Measurements from ENCODE around the gene IL32. TPM values are rescaled to one million over a fixed set of nuclear protein-coding genes. Genes with fewer than 3 reads are reported as not detected.

Gene IL32
- total and polyA plus RNA-seq, 9 of the 15 experiments (the other 6 are each of a cell fraction or from before 2014, with no cell fraction given), result 0.21 to 2.2 (median 0.37) TPM; not detected in 3

- TF ChIP-seq NONO (IDR thresholded peaks at IDR 0.05; ENCODE audit: low read depth in 2 of 2, low read length in 1 of 2), result peak in 1 of 2 experiments; percentile 85; a peak in 2 of 4 replicates
- TF ChIP-seq POLR2A (conservative IDR thresholded peaks at IDR 0.05), result peak; percentile 90
- TF ChIP-seq MAZ (CRISPR knock-in tag; conservative IDR thresholded peaks at IDR 0.05 in 1 of 2, IDR thresholded peaks at IDR 0.05 in 1 of 2), result peak in 1 of 2 experiments; percentile 19; a peak in 1 of 4 replicates
- TF ChIP-seq ZNF766 (CRISPR knock-in tag; conservative IDR thresholded peaks at IDR 0.05), result 0 out of 2 replicates have a peak, but pooled peaks have one; percentile 1
- no peak for TF ChIP-seq SAFB2 (IDR thresholded peaks at IDR 0.05; ENCODE audit: borderline replicate concordance, low read depth, low read length, severe bottlenecking)
- TF ChIP-seq GABPA (tag; conservative IDR thresholded peaks at IDR 0.05; ENCODE audit: low read depth), result peak; percentile 59
- TF ChIP-seq TCF7L2 (IDR thresholded peaks at IDR 0.05; ENCODE audit: low read depth, low read length), result no peak
- 0 out of 2 replicates have a peak, but pooled peaks have one; percentile 7 for TF ChIP-seq GMEB1 (CRISPR knock-in tag; IDR thresholded peaks at IDR 0.05)
- no peak for TF ChIP-seq BRD9 (IDR thresholded peaks at IDR 0.05; ENCODE audit: low read depth, partially characterized antibody)
- TF ChIP-seq GATAD2B (IDR thresholded peaks at IDR 0.05; ENCODE audit: borderline replicate concordance), result peak; percentile 58; the same call in 1 of the 2 replicates
- peak; percentile 32; the same call in 1 of the 2 replicates for TF ChIP-seq ZNF263 (CRISPR knock-in tag; IDR thresholded peaks at IDR 0.05; ENCODE audit: borderline replicate concordance)
- peak; percentile 29; the same call in 1 of the 2 replicates for TF ChIP-seq EP400 (IDR thresholded peaks at IDR 0.05)
- TF ChIP-seq NR2C2 (CRISPR knock-in tag; IDR thresholded peaks at IDR 0.05), result 0 out of 2 replicates have a peak, but pooled peaks have one; percentile 41
- TF ChIP-seq NR2C2 (tag; IDR thresholded peaks at IDR 0.05), result no peak
- TF ChIP-seq NRF1 (conservative IDR thresholded peaks at IDR 0.05 in 1 of 2, IDR thresholded peaks at IDR 0.05 in 1 of 2), result peak; percentile 55 to 56; a peak in 2 of 4 replicates
- peak; percentile 87 for TF ChIP-seq SMAD1 (IDR thresholded peaks at IDR 0.05; ENCODE audit: low read depth, low read length, partially characterized antibody)
- TF ChIP-seq EP300 (IDR thresholded peaks at IDR 0.05; ENCODE audit: low read length), result no peak
- peak; percentile 81 for TF ChIP-seq POLR2AphosphoS5 (IDR thresholded peaks at IDR 0.05; ENCODE audit: control insufficient read depth, insufficient read depth, low read depth, low read length)
- TF ChIP-seq MLLT1 (IDR thresholded peaks at IDR 0.05), result 0 out of 4 replicates have a peak, but pooled peaks of 1 of the 2 experiments have one; percentile 63
- peak; percentile 51; the same call in 1 of the 2 replicates for TF ChIP-seq GABPB1 (CRISPR knock-in tag; IDR thresholded peaks at IDR 0.05)
- TF ChIP-seq POLR2G (IDR thresholded peaks at IDR 0.05; ENCODE audit: low read depth, low read length), result peak; percentile 94
- TF ChIP-seq RB1 (IDR thresholded peaks at IDR 0.05; ENCODE audit: low read depth), result peak; percentile 84
- TF ChIP-seq AFF4 (CRISPR knock-in tag; IDR thresholded peaks at IDR 0.05), result no peak
Observed at GRCh38 chr16:3020247-3020603, 45.2 kb upstream of the IL32 start, which contains the start of gene TNFRSF12A (continued).
